Hepatocyte (in vitro differentiated cells): Measurements from ENCODE around the gene RHOU. TPM values are rescaled to one million over a fixed set of nuclear protein-coding genes. Genes with fewer than 3 reads are reported as not detected.

Source experiments
- DNase-seq: peaks from one replicate; pipeline ENCODE4 v3.0.0-alpha.2; 2016; ENCODE audit warnings: low spot score
- H2AFZ ChIP-seq: fragments of 200-600 bp; sonication (generic); 2 replicates; pipeline ENCODE4 v1.6.0; 2016; ENCODE audit warnings: antibody characterized with exemption, mild to moderate bottlenecking
- H3K27ac ChIP-seq: fragments of 200-600 bp; sonication (generic); 2 replicates; pipeline ENCODE4 v1.5.1; 2016; ENCODE audit warnings: mild to moderate bottlenecking
- H3K27me3 ChIP-seq: fragments of 200-600 bp; sonication (generic); 2 replicates; pipeline ENCODE4 v1.6.1; 2016
- H3K36me3 ChIP-seq: fragments of 200-600 bp; sonication (generic); replicated peaks from 2 replicates; pipeline ENCODE4 v1.5.1; 2016; ENCODE audit warnings: low read depth; ENCODE audit not compliant: insufficient read depth
- H3K4me1 ChIP-seq: fragments of 200-600 bp; sonication (generic); 2 replicates; pipeline ENCODE4 v1.5.1; 2016; ENCODE audit warnings: mild to moderate bottlenecking, moderate library complexity; ENCODE audit not compliant: insufficient read depth
- H3K4me2 ChIP-seq: fragments of 200-600 bp; sonication (generic); 2 replicates; pipeline ENCODE4 v1.6.0; 2016
- H3K4me3 ChIP-seq: fragments of 200-600 bp; sonication (generic); 2 replicates; pipeline ENCODE4 v1.5.1; 2016; ENCODE audit warnings: mild to moderate bottlenecking
- H3K79me2 ChIP-seq: fragments of 200-600 bp; sonication (generic); 2 replicates; pipeline ENCODE4 v1.6.0; 2017; ENCODE audit warnings: mild to moderate bottlenecking
- H3K9me2 ChIP-seq: fragments of 200-600 bp; sonication (generic); replicated peaks from 2 replicates; pipeline ENCODE4 v1.6.0; 2017; ENCODE audit warnings: mild to moderate bottlenecking; ENCODE audit not compliant: insufficient read depth
- H3K9me3 ChIP-seq: fragments of 200-600 bp; sonication (generic); 2 replicates; pipeline ENCODE4 v1.5.1; 2016; ENCODE audit warnings: low read depth, mild to moderate bottlenecking
- H4K20me1 ChIP-seq: fragments of 200-600 bp; sonication (generic); 2 replicates; pipeline ENCODE4 v1.6.0; 2016; ENCODE audit warnings: mild to moderate bottlenecking; ENCODE audit not compliant: insufficient read depth, poor library complexity, severe bottlenecking
- CTCF ChIP-seq: fragments of 200-600 bp; sonication (generic); IDR thresholded peaks from 2 replicates; pipeline ENCODE4 v1.5.1; 2016; ENCODE audit warnings: antibody characterized with exemption, mild to moderate bottlenecking; ENCODE audit not compliant: poor library complexity
- EZH2 ChIP-seq: fragments of 200-600 bp; sonication (generic); IDR thresholded peaks from 2 replicates; pipeline ENCODE4 v1.6.1; 2016; ENCODE audit warnings: antibody characterized with exemption, mild to moderate bottlenecking, borderline replicate concordance
- EZH2phosphoT487 ChIP-seq: fragments of 200-600 bp; sonication (generic); IDR thresholded peaks from one replicate; pipeline ENCODE4 v1.6.1; 2018; ENCODE audit warnings: antibody characterized with exemption, mild to moderate bottlenecking, low read depth, moderate library complexity; ENCODE audit not compliant: unreplicated experiment, severe bottlenecking
- WGBS: methylation state at CpG from one replicate; pipeline ENCODE4 v1.1.6; 2016; ENCODE audit warnings: low lambda C conversion rate; ENCODE audit errors: missing lambda C conversion rate; 5-methylcytosine and 5-hydroxymethylcytosine counted together
- polyA plus RNA-seq: library from polyadenylated mRNA; unstranded; fragments of >200 nt; fragmentation: Nextera tagmentation; extraction: Ambion mirVana; gene quantifications from 2 replicates; pipeline ENCODE4 v1.2.1, GENCODE V29; 2016
- total RNA-seq: library from RNA; depleted of rRNA; stranded (reverse); fragments of >200 nt; gene quantifications from 2 replicates; pipeline ENCODE4 v1.2.3, GENCODE V29; 2014

RHOU gene
- total and polyA plus RNA-seq, 2 experiments from 2014 or later: 70.5 to 124 TPM

DNA sequence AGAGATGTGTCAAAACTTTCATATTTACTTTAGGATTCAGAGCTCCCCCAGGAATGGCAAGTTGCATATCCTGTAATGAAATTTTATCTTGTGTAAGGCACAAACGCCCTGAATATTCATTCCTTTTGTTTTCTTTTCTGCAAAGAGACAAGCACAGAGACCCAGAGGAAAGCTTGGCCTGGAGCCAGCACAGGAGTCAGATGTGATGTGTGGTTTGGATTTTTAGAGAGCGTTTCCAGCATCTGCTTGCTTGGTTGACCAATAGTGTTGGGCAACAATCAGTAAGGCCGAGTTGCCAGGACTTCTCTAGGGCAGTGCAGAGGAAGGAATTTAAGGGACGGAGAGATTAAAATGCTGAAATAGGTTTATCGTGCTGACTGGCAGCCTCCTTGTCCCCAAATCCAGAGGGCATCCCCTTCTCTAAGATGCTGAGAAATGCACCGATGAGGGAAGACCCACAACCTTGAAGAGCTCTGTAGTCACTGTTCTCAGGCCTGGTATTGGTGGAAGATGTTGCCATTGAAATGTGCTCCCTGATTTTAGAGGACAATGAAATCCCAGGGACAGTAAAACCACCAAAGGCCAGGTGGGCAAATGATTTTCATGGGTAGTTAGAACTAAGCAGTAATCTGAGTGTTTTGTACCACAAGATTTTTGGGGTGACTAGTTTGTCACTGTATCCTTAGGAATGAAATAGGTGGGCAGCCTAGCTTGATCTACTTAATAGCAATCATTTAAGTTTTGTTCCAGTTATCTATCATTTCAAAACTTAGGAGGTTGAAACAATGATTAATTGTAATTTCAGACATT lies 37.9 kb upstream of the RHOU start:
- H3K9me3 ChIP-seq: no peaks in the 10 kb centered on the region
- H3K36me3 ChIP-seq: no peaks in the 10 kb centered on the region
- 52% methylated on average over 6 of the region's 6 CpGs for WGBS
- no peaks in the 10 kb centered on the region for H3K9me2 ChIP-seq
- TF ChIP-seq EZH2: no peak
- TF ChIP-seq CTCF: no peak
- TF ChIP-seq EZH2phosphoT487: no peak
- H2AFZ ChIP-seq: no peak overlapping the region
- H3K27ac ChIP-seq: no peak overlapping the region
- no peaks in the 10 kb centered on the region for H3K27me3 ChIP-seq
- peaks cover 8% of the 10 kb centered on the region for H3K4me1 ChIP-seq
- DNase-seq: peak; percentile 78
- H3K79me2 ChIP-seq: no peaks in the 10 kb centered on the region
- no peak overlapping the region for H3K4me2 ChIP-seq
- H4K20me1 ChIP-seq: no peaks in the 10 kb centered on the region
- H3K4me3 ChIP-seq: no peak overlapping the region

- no peak for DNase-seq
- 71% methylated on average over 1 of the region's 1 CpG for WGBS
- no peaks in the 10 kb centered on the region for H3K79me2 ChIP-seq
Measured at GRCh38 chr1:228698017-228698329, 37.3 kb upstream of the RHOU start.

GRCh38 chr1:228702433-228702832 lies 32.8 kb upstream of the RHOU start:
- H3K27ac ChIP-seq: no peak overlapping the region
- no peak overlapping the region for H2AFZ ChIP-seq
- H3K36me3 ChIP-seq: no peaks in the 10 kb centered on the region
- H3K79me2 ChIP-seq: no peaks in the 10 kb centered on the region
- no peak for DNase-seq
- no peak for TF ChIP-seq CTCF
- TF ChIP-seq EZH2: no peak
- no peak for TF ChIP-seq EZH2phosphoT487
- peaks cover 7% of the 10 kb centered on the region for H3K4me1 ChIP-seq
- no peak overlapping the region for H3K4me3 ChIP-seq
- no peaks in the 10 kb centered on the region for H3K27me3 ChIP-seq
- no peaks in the 10 kb centered on the region for H3K9me3 ChIP-seq
- WGBS: 94% methylated on average over 1 of the region's 1 CpG
- H3K4me2 ChIP-seq: no peak overlapping the region
- H3K9me2 ChIP-seq: no peaks in the 10 kb centered on the region
- H4K20me1 ChIP-seq: no peaks in the 10 kb centered on the region

More at GRCh38 chr1:228698017-228698329, 37.3 kb upstream of the RHOU start:
- no peak overlapping the region for H2AFZ ChIP-seq
- no peaks in the 10 kb centered on the region for H3K9me2 ChIP-seq
- no peak overlapping the region for H3K4me3 ChIP-seq
- H3K36me3 ChIP-seq: no peaks in the 10 kb centered on the region
- no peaks in the 10 kb centered on the region for H4K20me1 ChIP-seq
- H3K4me1 ChIP-seq: peaks cover 8% of the 10 kb centered on the region
- H3K9me3 ChIP-seq: no peaks in the 10 kb centered on the region
- no peaks in the 10 kb centered on the region for H3K27me3 ChIP-seq
- H3K27ac ChIP-seq: no peak overlapping the region
- no peak overlapping the region for H3K4me2 ChIP-seq
- no peak for TF ChIP-seq EZH2
- TF ChIP-seq CTCF: no peak
- no peak for TF ChIP-seq EZH2phosphoT487
